GM19035 (cell line): Measurements from ENCODE around the gene PDE6D.
"Not testable (repeated sequence)": the region's sequence is repeated elsewhere in the genome, so short reads cannot be mapped to it uniquely, and the experiment has no call there.

Source experiments
- ATAC-seq: cut with Tn5 transposase; IDR thresholded peaks from one replicate; pipeline ENCODE4 v1.9.1; 2021; ENCODE audit not compliant: unreplicated experiment

The PDE6D gene

DNA sequence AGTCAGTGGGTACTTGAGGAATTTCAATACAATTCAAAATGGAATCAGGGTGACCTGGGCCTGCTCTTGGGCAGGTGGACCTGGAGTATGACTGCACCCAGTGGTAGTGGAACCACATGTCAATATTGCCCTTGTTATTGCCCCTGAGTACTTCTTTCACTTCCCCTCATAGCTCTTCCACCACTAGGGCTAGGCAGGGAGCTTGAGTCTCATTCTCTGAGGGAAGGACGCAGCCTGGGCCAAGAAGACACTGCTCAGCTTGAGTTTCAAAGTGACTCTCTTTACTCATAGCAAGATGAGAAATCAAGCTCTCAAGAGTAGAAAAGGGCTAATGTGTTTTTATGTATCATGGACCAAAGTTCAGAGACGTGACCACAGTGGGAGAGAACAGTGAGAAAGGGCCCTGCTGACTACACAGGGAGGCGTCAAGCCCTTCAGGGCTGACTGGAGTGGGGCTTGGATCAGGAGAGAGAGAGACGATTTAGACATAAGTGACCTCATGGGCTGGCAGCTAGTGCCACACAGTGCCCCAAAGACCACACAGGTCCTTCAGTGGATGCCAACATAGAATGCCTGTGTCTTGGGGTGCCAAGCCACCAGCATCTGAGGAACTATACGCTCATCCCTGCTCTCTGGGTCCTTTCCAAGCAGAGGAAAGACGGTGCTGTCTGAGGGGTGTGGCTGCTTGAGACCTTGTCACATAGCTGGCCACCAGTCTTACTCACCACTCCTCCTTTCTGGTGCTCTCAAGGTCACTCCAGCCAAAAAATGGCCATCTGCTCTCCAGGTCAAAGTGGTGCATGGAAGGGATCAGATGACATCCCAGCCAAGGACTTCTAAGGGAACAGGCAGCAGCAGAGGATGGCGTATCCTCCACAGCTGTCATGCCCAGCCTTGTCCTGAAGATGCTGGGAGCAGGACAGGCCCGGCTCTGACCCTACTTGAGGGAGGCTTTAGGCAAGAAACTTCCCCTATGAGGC, 59.8 kb downstream of the PDE6D start:
- ATAC-seq, result peak; percentile 78

GRCh38 chr2:231720292-231720986, 60.6 kb downstream of the PDE6D start:
- ATAC-seq, result peak; percentile 9

DNA sequence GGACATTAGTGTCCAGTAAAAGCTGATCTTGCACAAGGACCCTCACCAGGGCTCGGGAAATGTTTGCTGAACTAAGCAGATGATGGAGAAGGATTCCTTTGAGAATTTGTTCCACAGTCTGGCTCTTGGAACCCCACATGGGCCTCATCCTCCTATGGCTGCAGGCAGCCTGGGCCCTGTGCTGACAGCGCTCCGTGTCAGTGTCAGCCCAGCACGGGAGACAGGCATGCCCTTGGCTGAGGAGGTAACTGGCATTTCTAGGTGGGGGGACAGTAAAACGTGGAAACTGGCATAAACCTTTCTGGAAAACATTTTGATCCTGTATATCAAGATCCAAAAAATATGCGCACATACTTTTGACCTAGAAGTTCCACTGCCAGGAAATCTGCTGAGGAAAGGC, 62.3 kb downstream of the PDE6D start:
- no peak for ATAC-seq

DNA sequence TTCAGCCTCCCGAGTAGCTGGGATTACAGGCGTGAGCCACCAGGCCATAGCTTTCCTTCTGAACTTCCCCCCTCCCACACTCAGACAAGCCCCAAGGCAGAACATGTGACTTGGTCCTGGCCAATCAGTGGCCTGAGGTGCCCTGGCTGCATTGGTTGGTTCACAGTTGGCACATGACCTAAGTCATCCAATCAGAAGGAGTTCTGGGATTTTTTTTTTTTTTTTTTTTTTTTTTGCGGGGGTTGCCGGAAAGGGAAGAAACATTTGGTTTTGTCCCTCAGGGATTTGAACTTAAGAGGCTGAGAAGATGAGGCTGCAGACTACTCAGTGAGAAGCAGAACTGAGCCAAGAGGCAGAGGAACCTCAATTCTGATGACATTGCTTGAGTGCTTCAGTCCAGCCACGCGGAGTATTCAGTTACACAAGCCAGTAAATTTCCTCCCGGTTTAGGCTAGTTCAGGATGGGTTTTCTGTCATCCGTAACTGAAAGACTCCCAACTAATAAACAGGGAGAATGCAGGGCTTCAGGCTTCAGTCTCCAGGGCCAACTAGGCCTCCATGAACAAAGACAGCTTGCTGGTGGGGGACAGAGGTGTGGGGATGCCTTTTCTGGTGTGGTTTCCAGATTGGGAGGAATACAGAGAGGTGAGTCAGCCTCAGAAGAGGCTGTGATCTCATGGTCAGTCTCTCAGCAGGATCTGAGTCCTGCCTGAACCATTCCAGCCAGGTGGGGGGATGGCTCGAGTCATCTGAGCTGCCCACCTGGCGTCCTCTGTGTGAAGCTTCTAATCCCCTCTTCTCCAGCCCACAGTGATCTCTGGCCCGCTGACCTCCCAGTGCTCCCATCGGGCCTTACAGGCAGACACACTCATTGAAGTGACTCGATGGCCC, 63.6 kb downstream of the PDE6D start:
- no peak for ATAC-seq

- ATAC-seq, result no peak
Measured at GRCh38 chr2:231716666-231717280, 64.3 kb downstream of the PDE6D start.

DNA sequence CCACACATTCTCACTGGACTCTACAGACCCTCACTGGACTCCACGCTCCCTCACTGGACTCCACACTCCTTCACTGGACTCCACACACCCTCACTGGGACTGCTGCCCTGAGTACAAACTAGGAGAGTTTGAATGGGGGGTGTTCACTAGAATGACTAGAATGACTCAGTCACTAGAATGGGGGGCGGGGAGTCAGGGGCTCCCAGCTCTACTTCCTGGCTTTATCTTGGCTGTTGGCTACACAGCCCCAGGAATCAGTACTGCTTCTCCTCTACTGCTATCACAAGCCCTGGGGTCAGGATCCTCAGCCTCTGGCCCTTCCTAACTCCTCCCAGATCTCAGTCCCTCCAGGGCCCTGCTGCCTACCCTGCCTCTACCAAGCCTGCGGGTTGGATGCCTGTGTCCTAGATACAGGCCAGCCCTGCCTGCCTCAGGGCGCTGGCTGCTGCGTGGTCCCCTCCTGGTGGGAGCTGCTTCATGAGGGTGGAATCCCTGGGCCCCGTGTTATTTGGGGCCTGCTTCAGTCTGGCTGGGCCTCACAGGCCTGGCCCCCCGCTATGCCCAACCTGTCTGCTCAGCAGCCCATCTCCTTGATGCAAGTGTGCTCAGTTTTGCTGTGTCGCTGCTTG, 65.0 kb downstream of the PDE6D start:
- no peak for ATAC-seq

DNA sequence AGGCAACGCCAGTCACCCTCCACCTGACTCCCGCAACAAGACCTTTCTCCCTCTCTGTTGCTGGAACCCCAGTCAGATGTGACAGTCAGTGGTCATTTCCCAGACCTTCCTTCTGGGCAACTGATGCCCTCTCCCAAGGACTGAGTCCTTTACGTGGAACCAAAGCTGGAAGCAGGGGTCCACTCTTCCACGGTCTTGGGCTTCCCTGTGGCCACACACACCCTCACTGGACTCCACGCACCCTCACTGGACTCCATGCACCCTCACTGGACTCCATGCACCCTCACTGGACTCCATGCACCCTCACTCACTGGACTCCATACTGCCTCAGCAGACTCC, 65.6 kb downstream of the PDE6D start:
- ATAC-seq, result no peak

DNA sequence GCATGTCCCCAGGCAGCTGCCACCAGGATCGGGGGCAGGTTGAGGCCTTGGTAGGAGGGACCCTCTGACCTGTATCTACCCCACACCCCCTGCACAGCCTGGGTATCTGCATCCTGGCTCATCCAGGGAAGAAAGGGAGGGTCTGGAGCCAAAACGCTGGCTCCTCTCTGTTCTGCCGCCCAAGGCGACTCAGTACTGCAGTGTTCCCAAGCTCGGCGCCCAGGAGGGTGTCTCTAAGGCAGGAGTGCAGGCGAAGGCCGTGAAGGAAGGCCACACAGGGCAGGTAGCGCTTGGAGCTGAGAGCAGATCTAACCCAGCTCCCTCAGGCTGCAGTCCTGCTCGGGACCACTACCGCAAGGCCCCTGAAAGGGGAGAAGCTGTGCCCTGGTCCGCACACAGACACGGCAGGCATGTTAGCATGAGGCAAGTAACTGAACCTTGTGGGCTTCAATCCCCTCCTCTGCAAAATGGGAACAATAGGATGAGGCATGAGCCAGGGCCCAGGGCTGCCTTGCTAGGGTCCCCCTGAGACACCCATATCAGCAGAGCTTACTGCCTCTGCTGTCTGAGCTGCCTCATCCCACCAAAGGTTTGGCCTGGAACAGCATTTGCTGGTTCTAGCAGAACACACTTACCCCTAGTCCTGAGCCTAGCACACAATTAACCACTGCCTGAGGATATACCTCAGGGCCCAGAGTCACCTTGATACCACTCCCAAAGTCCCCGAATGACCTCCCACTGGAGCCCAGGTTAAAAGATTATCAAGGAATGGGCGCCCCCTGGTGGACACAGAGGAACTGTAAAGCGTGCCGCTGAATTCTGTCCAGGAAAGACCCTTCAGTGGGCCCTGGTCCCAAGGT, 66.2 kb downstream of the PDE6D start:
- no peak for ATAC-seq

DNA sequence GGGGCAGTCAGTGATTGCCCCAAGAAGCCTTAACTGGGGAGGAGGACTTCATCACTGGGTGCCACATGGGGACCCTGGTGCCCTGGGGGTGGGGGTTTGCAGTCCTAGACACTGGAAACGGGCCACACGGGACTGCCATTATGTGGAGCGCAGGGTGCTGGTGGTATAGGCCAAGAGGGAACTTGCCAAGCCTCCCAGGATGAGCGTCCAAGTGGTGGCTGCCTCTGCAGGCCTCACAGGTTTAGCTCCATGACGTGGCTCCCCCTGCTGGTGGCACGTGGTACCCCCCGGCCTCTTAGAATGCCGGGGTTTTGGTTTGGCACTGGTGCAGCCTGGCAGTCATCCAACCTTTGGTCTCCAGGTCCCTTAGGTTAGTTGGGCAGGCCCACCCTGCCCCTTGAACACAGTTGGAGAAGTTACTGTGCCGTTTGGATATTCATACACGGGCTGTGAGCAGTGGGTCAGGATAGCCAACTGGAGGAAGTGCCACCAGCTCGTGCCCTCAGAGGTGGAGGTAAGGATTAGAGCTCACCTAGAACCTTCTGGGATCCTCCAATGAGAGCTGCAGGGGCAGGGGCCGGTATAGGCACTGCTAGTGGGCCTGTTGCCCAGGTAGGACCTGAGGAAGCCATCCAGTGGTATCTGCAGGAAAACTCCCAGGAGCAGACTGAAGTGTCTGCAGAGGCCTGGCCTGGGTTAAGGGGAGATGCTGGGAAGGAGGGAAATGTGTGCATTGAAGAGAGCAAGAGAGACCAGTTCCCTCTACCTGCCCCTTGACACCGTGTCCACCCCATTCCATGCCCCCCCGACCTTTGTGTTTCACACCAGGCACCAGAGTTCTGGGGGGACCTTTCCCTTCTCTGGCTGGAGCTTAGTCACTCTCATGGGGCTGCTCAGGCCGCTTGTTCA, 67.1 kb downstream of the PDE6D start:
- peak; percentile 25 for ATAC-seq

DNA sequence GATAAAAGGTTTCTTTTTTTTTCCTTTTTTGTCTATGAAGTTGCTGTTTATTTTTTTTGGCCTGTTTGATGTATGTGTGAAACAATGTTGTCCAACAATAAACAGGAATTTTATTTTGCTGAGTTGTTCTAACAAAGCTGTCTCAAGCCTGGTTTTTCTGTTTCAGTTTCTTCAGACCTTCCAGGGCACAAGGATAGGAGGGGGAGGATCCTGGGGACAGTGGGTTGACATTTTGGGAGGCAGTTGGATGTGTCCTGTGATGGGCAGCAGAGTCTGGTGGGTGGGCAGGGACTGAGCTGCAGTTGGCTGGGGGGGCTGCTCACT, 67.7 kb downstream of the PDE6D start:
- ATAC-seq, result not testable (repeated sequence)

DNA sequence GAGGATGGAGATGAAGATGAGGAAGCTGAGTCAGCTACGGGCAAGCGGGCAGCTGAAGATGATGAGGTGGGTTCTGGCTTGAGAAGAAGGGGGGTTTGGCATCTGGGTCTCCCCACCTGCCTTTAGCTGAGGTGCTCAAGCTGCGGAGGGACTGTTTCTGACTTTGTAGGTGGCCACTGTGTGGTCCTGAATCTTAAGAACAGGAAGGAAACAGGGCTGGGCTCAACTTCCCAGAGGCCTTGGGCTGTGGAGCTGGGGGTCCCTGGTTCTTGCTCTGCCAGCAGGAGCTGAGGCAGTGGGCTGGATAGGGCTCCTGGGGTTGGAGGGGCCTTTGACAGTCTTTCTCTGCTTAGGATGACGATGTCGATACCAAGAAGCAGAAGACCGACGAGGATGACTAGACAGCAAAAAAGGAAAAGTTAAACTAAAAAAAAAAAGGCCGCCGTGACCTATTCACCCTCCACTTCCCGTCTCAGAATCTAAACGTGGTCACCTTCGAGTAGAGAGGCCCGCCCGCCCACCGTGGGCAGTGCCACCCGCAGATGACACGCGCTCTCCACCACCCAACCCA, 68.5 kb downstream of the PDE6D start:
- not testable (repeated sequence) for ATAC-seq

- no peak for ATAC-seq
Measured at GRCh38 chr2:231711677-231712450, 69.2 kb downstream of the PDE6D start.

- ATAC-seq, result no peak
Measured at GRCh38 chr2:231710799-231711676, 70.0 kb downstream of the PDE6D start.

GRCh38 chr2:231709981-231710798, 70.9 kb downstream of the PDE6D start:
- ATAC-seq, result peak; percentile 11

GRCh38 chr2:231709636-231709980, 71.5 kb downstream of the PDE6D start:
- no peak for ATAC-seq
